Neural progenitor cell (in vitro differentiated cells): ENCODE results near the gene NR1D1.

ENCODE experiments used
- EZH2 ChIP-seq: fragments of 200-600 bp; sonication (generic); IDR thresholded peaks from 2 replicates; pipeline ENCODE4 v1.6.1; 2017; ENCODE audit warnings: antibody characterized with exemption, mild to moderate bottlenecking, moderate library complexity
- EZH2phosphoT487 ChIP-seq: fragments of 200-600 bp; sonication (generic); IDR thresholded peaks from 2 replicates; pipeline ENCODE4 v1.6.1; 2017; ENCODE audit warnings: antibody characterized with exemption
- TF ChIP-seq, protein P1 (sequence below): fragments of 200-600 bp; sonication (generic); IDR thresholded peaks from 2 replicates; pipeline ENCODE4 v1.5.1; 2017; ENCODE audit warnings: antibody characterized with exemption, mild to moderate bottlenecking

- TF ChIP-seq, protein P1, sequence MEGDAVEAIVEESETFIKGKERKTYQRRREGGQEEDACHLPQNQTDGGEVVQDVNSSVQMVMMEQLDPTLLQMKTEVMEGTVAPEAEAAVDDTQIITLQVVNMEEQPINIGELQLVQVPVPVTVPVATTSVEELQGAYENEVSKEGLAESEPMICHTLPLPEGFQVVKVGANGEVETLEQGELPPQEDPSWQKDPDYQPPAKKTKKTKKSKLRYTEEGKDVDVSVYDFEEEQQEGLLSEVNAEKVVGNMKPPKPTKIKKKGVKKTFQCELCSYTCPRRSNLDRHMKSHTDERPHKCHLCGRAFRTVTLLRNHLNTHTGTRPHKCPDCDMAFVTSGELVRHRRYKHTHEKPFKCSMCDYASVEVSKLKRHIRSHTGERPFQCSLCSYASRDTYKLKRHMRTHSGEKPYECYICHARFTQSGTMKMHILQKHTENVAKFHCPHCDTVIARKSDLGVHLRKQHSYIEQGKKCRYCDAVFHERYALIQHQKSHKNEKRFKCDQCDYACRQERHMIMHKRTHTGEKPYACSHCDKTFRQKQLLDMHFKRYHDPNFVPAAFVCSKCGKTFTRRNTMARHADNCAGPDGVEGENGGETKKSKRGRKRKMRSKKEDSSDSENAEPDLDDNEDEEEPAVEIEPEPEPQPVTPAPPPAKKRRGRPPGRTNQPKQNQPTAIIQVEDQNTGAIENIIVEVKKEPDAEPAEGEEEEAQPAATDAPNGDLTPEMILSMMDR = no peak
- no peak for TF ChIP-seq EZH2phosphoT487
- TF ChIP-seq EZH2 = no peak
These were observed 21.1 kb upstream of the NR1D1 start, which contains the start of gene MSL1 for GRCh38 chr17:40121181-40122135.
